Measurements from ENCODE around the gene FNDC7.
"Not testable (repeated sequence)": the region's sequence is repeated elsewhere in the genome, so short reads cannot be mapped to it uniquely, and the experiment has no call there.

The FNDC7 gene, protein sequence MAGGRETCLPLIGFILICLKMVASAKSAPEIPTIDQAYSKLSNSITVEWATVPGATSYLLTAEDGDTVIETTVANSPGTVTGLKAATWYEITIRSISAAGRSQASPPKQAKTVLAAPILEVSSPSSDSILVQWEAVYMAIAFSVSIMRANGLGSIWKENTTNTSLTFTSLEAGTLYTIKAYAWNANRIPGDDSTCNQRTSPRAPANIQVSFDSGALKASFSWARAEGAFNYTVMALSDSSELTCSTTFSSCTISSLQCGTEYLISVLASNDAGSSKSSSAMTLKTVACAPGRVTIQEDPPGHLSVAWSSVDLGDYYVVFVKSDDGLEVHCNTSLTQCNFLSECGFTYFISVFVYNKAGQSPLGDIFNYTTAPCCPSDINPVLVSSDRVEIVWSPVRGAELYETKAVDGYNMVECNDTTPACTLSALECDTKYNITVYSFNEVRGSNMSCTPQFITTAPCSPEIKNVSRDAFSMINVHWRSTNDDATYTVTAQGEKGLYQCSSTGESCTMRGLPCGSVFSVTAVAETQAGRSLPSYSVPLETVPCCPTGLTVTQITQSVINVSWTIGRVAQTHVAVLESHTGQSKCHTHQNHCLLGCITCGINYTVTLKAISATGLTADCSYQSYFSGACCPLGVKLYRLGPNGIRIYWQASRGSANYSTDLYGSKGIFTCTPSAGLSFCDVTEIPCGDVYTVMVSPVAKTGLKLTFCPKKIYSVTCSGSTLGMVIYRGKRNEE

DNA sequence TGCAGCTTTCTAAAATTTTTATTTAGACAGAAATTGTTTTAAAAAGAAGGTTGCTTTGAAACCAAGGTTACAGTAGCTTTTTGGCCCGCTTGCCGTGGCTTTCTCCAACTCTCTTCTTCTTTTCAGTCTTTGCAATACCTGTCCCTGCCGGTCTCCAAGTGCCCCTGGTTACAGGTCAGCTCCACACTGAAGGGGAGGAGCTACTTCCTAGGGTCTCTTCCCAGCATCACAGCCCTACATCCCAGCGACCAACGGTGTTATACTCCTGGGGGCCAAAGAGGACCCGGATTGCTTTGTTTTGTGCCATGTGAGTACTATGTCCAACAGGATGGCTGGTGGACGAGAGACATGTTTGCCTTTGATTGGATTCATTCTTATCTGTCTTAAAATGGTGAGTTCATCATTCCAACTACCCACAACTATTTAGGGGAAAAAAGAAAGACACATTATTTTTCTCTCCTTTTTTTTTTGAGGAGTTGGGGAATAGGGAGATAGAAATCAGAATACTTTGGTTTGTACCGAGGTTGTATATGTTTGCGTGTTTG is at the start of gene FNDC7:
TSS of gene FNDC7 (plus strand) at position 303 of the 545 bp plus-strand sequence. CDS start at position 329, 26 bp downstream.
- DNase-seq = no peak

DNA sequence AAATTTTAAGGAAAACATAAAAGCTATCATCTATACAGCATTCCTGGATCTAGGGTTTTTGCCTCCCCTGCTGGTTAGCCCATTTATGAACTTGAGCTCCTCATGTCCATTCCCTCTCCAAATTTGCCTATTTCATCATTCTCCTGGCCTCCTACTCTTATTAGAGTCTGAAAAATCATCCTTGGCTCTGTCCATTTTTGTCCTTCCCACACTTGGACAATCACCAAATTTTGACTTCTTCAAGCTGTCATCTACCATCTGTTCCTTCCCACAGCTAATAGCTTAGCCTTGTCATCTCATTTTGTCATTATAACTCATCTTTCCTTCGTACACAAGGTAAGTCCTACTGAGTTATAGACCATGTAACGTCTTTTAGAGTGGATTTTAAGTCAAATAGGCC is 49.6 kb upstream of the FNDC7 start:
- DNase-seq = no peak

DNA sequence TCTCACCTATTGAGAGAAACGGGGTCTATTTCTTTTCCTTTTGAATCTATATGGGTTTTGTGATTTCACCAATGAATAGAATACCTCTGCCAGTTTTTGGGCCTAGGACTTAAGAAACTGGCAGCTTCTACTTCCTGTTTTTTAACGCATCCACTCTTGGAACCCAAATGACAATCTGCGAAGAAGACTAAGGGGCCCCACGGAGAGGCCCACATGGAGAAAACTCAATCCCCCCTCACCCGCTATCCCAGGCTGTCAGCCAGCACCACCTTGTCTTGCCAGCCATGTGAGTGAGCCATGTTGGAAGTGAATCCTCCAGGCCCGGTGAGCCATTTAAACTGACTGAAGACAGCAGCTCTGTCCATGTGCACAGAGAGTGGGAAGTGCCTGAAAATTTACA is 48.2 kb upstream of the FNDC7 start:
- DNase-seq = no peak

DNA sequence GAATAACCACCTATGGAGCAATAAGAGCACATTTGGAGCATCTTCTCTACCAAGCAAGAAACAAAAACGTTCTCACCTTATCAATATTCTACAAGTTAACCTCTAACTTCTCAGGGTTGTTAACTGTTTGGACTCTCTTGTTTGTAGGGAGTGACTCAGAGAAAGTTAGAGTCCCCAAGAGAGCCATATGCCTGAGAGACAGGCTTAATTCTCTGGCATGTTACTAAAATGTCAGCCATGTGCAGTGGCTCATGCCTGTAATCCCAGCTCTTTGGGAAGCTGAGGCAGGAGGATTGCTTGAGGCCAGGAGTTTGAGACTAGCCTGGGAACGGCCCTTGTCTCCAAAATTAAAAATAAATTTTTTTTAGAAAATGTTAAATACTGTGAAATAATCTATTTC is 47.6 kb upstream of the FNDC7 start:
- no peak for DNase-seq

DNA sequence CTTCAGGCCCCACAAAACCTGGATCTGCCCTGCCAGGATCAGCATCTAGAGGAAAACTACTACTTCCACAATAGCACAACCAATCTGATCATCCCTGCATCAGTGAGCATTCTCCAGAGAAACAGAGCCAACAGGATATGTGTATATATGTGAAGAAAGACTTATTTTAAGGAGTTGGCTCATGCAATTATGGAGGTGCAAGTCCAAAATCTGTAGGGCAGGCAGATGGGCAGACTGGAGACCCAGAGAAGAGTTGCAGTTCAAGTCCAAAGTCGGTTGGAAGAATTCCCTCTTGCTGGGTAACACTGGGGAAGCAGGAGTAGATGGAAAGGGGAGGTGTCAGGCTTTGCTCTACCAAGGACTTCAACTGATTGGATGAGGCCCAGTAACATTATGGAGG is 46.9 kb upstream of the FNDC7 start:
- DNase-seq = no peak

DNA sequence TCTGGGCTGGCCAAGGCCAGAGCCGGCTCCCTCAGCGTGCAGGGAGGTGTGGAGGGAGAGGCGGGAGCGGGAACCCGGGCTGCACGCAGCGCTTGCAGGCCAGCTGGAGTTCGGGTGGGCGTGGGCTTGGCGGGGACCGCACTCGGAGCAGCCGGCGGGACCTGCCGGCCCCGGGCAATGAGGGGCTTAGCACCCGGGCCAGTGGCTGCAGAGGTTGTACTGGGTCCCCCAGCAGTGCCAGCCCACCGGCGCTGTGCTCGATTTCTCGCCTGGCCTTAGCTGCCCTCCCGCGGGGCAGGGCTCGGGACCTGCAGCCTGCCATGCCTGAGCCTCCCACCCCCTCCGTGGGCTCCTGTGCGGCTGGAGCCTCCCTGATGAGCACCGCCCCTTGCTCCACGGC is 45.3 kb upstream of the FNDC7 start:
- not testable (repeated sequence) for DNase-seq

DNA sequence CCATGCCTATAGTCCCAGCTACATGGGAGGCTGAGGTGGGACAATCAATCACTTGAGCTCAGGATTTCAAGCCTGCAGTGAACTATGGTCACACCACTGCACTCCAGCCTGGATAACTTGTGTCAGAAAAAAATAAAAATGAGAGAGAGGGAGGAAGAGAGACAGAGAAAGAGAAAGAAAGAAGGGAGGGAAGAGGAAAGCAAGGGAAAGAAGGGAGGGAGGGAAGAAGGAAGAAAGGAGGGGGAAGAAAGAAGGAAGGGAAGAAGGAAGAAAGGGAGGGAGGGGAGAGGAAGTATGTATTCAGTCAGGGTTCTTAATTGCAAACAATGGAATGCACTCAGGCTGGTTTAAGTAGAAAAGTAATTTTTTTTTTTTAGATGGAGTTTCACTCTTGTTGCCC is 43.9 kb upstream of the FNDC7 start:
- no peak for DNase-seq

DNA sequence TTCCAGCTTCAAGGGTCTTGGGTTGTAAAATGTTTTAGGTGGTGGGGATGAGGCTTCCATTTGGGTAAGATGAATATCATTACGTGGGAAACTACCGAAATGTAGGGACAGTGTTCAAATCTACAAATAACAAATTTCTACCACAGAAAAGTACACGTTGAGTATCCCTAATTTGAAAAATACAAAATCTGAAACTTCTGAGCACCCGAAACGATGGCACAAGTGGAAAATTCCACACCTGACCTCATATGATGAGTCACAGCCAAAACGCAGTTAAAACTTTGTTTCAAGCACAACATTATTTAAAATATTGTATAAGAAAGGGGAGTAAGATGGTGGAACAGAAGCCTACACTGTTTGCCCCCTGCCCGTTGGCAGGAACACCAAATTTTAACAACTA is 43.0 kb upstream of the FNDC7 start:
- DNase-seq = no peak

DNA sequence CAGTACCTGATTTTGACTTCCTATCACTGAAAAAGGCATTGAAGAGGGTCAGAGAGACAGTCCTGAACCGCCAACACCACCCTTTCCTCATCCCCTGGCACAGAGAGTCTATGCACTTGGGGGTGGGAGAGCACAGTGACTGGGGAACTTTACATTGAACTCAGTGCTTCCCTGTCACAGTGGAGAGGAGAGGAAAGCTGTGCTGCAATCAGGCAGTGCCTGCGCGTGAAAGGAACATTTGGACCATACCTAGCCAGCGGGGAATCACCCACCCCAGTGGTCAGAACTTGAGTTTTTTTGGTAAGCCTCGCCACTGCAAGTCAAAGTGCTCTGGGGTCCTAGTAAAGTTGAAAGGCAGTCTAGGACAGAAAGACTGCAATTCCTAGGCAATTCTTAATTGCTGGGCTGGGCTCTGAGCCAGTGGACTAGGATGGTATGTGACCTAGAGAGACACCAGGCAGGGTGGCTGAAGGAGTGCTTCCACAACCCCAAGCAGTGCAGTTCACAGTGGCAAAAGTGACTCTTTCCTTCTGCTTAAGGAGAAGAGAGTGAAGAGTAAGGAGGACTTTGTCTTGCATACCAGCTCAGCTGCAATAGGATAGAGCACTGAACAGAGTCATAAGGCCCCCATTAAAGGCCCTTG is 42.5 kb upstream of the FNDC7 start:
- DNase-seq = no peak

DNA sequence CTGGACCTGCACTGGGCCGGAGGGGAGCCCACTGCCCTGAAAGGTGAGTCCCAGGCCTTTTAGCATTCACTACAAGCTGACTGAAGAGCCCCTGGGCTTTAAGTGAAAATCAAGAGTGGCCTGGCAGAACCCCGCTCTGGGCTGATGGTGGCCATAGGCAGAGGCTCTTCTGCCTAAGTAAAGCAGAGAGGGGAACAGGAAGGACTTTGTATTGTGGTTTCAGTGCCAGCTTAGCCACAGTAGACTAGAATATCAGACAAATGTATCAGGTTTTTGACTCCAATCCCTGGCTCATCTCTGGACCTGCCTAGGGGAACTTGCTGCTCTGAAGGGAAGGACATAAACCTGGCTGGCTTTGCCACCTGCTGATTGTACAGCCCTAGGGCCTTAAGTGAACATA is 41.6 kb upstream of the FNDC7 start:
- DNase-seq = no peak

DNA sequence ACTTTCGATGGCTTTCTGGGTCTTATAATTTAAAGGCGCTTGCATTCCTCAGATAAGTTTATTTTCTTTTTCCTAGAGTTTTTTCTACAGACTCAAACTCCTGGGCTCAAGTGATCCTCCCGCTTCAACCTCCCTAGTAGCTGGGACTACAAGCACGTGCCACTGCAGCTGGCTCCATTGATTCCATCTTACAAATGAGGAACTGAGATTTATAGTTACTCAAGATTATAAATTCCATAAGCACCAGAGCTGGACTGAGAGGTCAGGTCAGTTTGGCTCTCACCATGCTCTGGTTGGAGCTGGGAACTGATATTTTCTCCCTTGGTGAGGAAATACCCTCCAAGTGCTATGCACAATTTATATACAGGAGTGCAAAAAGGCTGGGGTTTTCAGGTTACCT is 34.0 kb upstream of the FNDC7 start:
- DNase-seq = no peak

DNA sequence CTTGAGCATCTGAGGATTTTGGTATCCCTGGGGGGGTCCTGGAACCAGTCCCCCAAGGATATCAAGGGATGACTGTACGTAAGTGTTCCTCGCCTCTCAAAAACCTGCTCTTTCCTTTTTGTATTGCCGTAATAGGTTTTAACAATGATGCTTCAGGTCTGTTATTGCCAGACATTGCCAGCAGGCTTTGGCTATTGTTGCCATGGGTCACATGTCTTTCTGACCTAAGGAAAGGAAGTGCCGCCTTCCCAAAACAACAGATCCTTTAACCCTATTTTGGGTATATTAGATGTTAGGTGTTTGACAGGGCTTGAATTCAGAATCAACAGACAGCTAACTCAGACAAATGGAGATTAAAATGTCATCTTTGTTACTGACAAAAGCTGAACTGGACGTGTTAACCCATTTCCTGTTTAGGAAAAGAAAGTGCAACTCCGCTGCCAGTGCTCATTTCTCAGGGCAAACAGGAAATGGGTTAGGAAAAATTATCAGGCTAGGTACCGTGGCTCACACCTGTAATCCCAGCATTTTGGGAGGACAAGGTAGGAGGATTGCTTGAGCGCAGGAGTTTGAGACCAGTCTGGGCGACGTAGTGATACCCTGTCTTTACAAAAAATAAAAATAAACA is 33.0 kb upstream of the FNDC7 start:
- DNase-seq = no peak

DNA sequence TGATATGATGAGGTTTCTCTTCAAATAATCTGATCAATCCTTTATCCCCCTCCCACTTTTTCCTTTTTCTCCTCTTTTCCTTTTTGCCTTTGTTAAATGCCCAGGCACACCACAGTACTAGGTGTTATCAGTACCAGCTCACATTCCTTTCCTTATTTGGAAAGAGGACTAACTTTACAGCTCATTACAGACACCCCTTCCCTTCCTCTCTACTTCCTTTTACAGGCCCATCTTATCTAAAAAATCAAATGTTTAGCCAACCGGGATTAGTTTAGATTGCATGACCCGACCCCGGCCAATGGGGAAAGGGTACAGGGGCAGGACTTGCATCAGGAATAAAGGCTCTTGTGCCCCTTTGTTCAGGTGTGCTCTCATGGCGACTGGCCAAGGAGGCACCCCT is 31.0 kb upstream of the FNDC7 start:
- not testable (repeated sequence) for DNase-seq

DNA sequence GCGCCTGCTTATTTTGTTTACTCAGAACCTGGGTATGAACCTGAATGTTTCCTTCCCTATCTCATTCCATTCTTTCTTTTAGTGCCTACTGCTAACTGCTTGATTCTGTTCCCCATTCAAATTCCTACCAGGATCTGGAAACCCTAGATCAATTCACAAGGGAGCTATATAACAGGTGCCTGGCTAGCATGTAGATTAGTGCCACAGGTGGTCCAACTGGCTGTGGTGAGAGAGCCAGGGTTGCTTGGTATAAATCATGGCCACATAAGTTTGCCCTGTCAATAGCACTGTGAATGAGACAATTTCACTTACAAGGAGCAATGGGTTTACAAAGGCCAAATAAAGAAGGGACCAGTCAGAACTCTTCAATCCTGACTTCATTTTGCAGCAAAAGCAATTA is 27.2 kb upstream of the FNDC7 start:
- DNase-seq = no peak

DNA sequence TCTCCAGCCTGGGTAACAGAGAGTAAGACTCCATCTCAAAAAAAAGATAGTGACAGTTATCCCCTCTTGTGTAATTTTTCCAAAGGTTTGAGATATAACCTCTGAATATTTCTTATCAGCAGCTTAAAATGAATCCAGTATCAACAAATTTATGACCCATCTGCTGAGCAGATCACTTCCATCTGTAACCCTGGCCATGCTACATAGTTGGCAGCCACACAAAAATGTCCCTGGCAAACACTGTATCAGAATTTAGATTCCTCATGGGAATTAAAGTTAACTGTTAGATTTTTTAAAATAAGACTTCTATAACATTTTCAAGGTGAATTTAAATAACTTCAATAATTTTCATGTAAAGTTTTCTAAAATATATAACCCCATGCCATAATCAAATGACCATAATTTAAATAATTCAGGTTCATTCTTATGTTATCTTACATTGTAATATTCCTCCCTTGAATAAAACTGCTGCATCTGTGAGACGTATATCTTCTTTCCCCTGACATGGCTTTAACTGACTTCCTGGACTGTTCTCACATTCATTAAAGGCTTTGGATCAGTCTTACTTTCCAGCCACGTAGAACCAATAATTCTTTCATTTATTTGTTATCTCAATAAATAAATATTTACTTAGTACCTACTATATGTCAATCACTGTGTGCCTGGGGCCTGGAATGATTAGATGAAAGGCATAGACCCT is 25.9 kb upstream of the FNDC7 start:
- no peak for DNase-seq

DNA sequence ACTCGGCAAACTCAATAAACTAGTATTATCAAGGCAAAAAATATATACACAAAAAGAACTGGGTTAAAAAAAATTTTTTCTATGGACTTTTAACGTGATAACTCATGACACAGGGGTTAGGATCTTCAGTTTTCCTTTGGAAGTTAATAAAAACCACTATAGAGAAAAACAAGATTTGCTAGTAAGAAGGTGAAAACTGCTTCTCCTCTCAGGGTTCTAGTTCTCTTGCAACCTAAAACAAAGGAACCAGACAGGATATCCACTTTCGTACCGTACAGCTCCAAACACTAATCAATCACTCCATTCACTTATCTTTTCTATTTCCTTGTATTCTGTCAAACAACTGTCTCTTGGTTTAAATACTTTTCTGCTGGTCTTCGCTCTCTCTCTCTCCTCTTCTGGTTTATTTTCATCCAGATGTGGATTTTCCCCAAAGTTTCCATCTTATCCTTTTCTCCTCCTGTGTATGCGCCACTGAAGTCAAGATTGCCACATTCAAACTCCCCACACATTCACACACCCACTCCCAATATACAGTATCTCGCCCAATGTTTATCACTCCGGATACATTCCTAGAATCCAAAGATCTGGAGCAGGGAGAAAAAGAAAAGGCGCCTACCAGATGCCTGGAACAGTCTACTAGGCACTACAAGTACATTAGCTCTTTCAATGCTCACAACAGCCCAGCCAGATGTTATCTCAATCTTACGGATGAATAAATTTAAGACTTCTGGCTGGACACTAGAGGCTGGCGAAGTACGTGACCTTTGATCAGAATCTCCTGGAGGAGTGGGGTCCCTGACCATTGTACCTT is 21.4 kb upstream of the FNDC7 start:
- DNase-seq = no peak

DNA sequence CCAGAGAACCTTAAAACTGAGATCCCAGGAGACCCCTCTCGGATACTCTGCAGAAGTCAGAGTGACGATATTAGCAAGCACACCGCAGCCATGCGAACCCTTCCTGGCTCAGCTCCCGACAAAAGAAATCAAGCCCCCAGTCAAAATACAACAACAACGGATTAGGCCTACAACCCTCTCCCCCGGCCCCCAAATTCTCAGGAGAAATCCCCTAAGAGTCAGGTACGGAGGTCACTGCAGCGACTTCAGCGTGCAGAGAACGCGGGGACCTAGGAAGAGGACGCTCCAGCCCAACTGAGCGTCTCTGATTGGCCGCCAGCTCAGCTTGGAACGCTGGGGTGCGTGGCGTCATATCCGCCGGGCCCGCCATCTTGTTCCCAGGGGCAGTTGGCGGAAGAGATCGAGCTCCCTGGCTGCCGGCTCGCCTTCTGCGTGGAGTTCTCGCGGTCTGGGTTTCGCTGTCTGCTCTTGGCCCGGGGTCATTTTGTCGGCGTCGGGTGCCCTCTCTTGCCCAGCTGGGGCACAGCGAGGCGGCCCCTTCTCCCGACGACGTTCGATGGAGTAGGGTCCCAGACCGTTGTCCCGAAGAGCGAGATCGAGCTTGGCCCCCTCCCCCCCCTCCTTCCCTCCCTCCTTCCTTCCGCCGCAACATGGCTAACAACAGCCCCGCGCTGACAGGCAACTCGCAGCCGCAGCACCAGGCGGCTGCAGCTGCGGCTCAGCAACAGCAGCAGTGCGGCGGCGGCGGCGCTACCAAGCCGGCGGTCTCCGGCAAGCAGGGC is 20.6 kb upstream of the FNDC7 start, which contains the start of gene PRPF38B:
TSS of gene PRPF38B (plus strand) at position 369 of the 782 bp plus-strand sequence. CDS start at position 651, 282 bp downstream.
- peak; percentile 95 for DNase-seq

DNA sequence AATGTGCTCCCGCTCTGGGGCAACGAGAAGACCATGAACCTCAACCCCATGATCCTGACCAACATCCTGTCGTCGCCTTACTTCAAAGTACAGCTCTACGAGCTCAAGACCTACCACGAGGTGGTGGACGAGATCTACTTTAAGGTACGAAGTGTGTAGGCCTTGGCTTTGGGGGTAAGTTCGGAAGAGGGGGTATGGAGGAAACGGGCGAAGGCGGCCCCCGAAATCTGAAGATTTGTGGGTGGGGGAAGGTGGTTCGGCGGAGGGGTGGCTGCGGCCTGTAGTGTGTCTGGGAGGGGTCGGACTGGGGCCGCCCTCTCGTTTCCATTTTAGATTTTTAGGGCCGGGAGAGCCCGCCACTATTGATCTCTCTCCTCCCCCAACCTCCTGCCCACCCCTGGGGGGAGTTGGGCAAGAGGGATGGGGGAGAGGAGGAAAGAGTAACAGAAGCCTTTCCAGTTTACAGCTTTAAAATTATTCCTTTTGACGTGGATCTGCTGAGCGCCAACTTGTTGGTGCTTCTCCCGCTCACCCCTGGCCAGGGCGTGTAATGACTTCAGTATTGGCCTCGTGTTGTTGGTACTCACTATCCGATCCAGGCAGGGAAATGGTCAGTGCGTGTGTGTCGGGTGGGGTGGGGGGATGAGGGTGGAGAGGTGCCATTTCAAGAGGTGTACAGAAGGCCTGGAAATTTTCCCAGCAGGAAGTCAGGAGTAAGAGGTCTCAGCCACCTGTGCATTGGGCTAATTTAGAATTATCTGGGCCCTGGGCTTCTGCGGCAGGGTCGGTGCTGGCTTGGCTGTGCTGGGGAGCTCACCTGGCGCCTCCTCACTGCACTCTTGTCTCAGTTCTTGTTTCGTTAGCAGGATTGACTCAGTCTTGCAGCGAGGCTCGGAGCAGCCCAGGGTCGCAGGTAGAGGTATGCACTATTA is 19.7 kb upstream of the FNDC7 start:
- DNase-seq = peak; percentile 36

DNA sequence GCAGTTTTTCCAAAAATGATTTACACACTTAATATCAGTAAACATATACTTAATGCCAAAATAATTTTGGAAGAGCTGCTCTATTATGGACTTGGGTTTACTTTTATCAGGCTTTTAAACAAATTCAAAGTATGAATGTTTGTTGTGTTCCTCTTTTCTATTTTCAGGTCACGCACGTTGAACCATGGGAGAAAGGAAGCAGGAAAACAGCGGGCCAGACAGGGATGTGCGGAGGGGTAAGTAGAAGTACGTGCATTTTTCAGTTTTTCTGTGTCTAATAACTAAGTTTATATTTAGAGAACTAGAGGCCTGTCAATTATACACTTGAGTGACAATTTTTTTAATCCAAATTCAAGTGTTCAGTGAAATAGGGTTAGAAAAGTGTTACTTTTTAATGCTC is 17.2 kb upstream of the FNDC7 start:
- no peak for DNase-seq
